CD4-positive, alpha-beta T cell treated with Interleukin-21 for 1 hour (primary cell): Measurements from ENCODE around the gene HECTD3.
"Not testable (repeated sequence)": the region's sequence is repeated elsewhere in the genome, so short reads cannot be mapped to it uniquely, and the experiment has no call there.

Experiments used
- DNase-seq: peaks from one replicate; pipeline ENCODE4 v3.0.0-alpha.2; 2020

Gene HECTD3

GRCh38 chr1:44985747-44986359 lies 25.3 kb downstream of the HECTD3 start:
- no peak for DNase-seq

- not testable (repeated sequence) for DNase-seq
These were observed 33.8 kb downstream of the HECTD3 start for GRCh38 chr1:44977372-44977771.

GRCh38 chr1:44976252-44976651 lies 34.9 kb downstream of the HECTD3 start:
- no peak for DNase-seq

DNA sequence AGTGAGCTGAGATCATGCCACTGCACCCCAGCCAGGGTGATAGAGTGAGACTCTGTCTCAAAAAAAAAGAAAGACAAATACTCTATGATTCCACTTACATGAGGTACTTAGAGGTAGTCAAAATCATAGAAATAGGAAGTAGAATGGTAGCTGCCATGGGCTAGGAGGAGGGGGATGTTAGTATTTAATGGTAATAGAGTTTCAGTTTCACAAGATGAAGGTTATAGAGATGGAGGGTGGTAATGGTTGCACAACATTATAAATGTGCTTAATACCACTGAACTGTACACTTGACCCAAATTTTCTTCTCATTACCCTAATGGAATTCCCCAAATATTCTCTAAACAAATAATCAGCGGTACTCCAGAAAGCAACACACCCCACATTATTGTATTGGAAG lies 37.5 kb downstream of the HECTD3 start:
- DNase-seq = no peak

DNA sequence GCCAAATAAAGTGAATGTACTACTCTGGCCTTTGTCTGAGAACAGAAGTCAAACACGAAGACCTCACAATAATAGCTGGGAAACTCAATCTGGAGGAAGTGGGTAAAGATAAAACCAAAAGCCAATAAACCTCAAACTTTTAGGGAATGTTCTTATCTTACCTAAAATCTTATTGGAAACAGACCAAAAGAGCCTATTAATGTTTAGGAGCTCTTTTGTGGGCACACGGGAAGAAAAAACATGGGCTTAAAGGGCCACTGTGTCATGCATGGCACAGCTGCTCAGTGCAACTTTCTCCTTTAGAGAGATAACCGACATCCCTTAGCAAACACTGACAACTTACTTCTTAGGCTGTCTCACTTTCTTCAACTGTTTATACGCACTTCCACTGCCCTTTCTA lies 40.8 kb downstream of the HECTD3 start:
- DNase-seq = no peak

DNA sequence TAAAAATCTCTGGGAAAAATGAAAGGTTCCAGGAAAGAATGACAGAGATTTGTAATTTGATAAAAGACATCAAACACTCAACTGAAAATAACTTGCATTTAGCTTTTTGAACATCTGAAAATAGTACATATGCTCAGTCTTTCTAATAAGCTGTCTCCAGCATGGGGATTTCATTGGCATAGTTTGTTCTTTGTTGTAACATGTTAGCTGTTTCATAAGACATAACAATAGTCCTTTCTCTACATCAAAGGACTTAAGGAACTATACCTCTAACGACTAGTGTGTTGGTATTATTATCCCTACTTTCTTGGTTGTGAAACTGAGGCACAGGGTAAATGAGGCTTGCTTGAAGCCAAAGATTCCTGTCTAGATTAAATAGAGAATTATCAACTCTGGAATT lies 46.7 kb downstream of the HECTD3 start:
- no peak for DNase-seq

GRCh38 chr1:44962729-44963128 lies 48.4 kb downstream of the HECTD3 start:
- DNase-seq = no peak

GRCh38 chr1:44962022-44962421 lies 49.1 kb downstream of the HECTD3 start:
- not testable (repeated sequence) for DNase-seq

DNA sequence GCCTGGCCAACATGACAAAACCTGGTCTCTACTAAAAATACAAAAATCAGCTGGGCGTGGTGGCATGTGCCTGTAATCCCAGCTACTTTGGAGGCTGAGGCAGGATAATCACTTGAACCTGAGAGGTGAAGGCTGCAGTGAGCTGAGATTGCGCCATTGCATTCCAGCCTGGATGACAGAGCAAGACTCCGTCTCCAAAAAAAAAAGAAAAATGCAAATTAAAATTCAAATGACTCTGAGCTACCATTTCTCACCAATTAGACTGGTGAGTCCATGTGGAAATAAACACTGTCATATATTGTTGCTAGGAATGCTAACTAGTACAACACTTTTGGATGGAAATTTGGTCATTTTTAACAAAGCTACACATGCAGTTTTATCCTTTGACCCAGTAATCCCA lies 53.6 kb downstream of the HECTD3 start:
- not testable (repeated sequence) for DNase-seq

- DNase-seq = not testable (repeated sequence)
These were observed 55.0 kb downstream of the HECTD3 start for GRCh38 chr1:44956077-44956476.
